AG04450 (cell line): ENCODE results near the gene TRIM33. TPM values are rescaled to one million over a fixed set of nuclear protein-coding genes. Genes with fewer than 3 reads are reported as not detected.
"Not testable (repeated sequence)": the region's sequence is repeated elsewhere in the genome, so short reads cannot be mapped to it uniquely, and the experiment has no call there.

Experiments
- CTCF ChIA-PET: fragments of 300-600, 350-600 bp; formaldehyde crosslinking; extraction: SDS; loops from one replicate; lab custom pipeline; 2022; ENCODE audit warnings: antibody characterized with exemption, inconsistent platforms; lab: Charles Lee
- POLR2A ChIA-PET: fragments of 350-600 bp; formaldehyde crosslinking; extraction: SDS; loops from one replicate; lab custom pipeline; 2021; ENCODE audit warnings: antibody characterized with exemption, inconsistent platforms; lab: Yijun Ruan, JAX
- DNase-seq: peaks from one replicate; pipeline ENCODE4 v3.0.0-alpha.2; 2011; ENCODE audit warnings: low read depth, low spot score
- H3K27ac ChIP-seq: one replicate; pipeline ENCODE4 v1.5.1; 2012; ENCODE audit warnings: low read depth, low read length, control low read depth
- H3K27me3 ChIP-seq: one replicate; pipeline ENCODE4 v1.6.0; 2012; ENCODE audit warnings: low read length; ENCODE audit not compliant: control insufficient read depth, insufficient read depth
- H3K4me3 ChIP-seq: 2 replicates; pipeline ENCODE4 v1.5.1; 2011; ENCODE audit warnings: mild to moderate bottlenecking, low read depth, low read length, control low read depth
- H3K9me3 ChIP-seq: 2 replicates; pipeline ENCODE4 v1.5.1; 2012; ENCODE audit warnings: low read length; ENCODE audit not compliant: control insufficient read depth, insufficient read depth
- polyA plus RNA-seq: library from polyadenylated mRNA; depleted of rRNA; stranded (reverse); fragments of >200 nt; gene quantifications from 2 replicates; pipeline ENCODE4 v1.2.3, GENCODE V29; 2011
- TF ChIP-seq, protein P1 (sequence below): IDR thresholded peaks from 2 replicates; pipeline ENCODE4 v1.5.1; 2011; ENCODE audit warnings: low read depth, low read length, control low read depth, inconsistent platforms

Gene TRIM33
- polyA plus RNA-seq, 1 experiment: 21.1 TPM

DNA sequence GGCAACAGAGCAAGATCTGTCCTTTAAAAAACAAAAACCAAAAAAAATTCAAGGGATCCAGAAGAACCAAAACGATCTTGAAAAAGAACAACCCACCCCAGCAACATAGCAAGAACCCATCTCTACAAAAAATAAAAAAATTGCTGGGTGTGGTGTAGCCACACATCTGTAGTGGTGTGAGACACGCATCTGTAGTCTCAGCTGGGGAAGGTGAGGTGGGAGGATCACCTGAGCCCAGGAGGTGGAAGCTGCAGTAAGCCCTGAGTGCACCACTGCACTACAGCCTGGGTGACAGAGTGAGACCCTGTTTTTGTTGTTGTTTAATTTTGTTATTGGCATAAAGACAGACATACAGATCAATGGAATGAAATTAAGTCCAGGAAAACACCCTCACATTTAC is 22.3 kb downstream of the TRIM33 start:
- H3K27ac ChIP-seq: no peak overlapping the region
- TF ChIP-seq, protein P1, sequence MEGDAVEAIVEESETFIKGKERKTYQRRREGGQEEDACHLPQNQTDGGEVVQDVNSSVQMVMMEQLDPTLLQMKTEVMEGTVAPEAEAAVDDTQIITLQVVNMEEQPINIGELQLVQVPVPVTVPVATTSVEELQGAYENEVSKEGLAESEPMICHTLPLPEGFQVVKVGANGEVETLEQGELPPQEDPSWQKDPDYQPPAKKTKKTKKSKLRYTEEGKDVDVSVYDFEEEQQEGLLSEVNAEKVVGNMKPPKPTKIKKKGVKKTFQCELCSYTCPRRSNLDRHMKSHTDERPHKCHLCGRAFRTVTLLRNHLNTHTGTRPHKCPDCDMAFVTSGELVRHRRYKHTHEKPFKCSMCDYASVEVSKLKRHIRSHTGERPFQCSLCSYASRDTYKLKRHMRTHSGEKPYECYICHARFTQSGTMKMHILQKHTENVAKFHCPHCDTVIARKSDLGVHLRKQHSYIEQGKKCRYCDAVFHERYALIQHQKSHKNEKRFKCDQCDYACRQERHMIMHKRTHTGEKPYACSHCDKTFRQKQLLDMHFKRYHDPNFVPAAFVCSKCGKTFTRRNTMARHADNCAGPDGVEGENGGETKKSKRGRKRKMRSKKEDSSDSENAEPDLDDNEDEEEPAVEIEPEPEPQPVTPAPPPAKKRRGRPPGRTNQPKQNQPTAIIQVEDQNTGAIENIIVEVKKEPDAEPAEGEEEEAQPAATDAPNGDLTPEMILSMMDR: no peak
- POLR2A ChIA-PET: no interaction called here
- H3K4me3 ChIP-seq: no peak overlapping the region
- CTCF ChIA-PET: no interaction called here
- H3K9me3 ChIP-seq: no peaks in the 10 kb centered on the region
- H3K27me3 ChIP-seq: no peaks in the 10 kb centered on the region
- no peak for DNase-seq

DNA sequence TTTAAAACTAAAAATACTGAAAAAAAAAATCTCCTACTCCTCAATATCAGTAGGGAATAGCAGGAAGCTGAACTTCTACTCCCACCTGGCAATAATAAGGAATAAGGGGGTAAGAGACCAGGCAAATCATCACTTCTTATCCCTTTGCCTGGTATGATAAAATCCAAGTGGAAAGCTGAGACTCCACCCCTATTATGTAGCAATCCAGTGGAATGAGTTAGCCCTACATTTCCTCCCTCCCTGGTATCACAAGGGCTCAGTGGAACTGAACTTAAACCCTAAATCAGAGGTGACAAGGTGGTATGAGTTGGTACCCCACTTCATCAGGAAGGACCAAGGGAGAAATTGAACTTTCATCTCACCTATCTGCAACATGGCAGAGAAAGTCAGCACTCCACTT is 25.7 kb downstream of the TRIM33 start:
- no peaks in the 10 kb centered on the region for H3K9me3 ChIP-seq
- TF ChIP-seq, protein P1: no peak
- ChIA-PET CTCF (no interaction called here), POLR2A (no interaction called here)
- no peak overlapping the region for H3K27ac ChIP-seq
- H3K27me3 ChIP-seq: no peaks in the 10 kb centered on the region
- DNase-seq: no peak
- H3K4me3 ChIP-seq: no peak overlapping the region

DNA sequence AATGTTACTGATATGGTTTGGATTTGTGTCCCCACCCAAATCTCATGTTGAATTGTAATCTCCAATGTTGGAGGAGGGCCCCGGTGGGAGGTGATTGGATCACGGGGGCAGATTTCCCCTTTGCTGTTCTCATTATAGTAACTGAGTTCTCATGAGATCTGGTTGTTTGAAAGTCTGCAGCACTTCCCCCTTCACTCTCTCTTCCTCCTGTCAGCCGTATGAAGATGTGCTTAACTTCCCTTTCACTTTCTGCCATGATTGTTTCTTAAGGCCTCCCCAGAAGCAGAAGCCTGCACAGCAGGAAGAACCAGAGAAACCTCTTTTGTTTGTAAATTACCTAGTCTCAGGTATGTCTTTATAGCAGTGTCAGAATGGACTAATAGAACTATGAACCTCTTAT is 28.4 kb downstream of the TRIM33 start:
- POLR2A ChIA-PET: no interaction called here
- H3K9me3 ChIP-seq: no peaks in the 10 kb centered on the region; the same call in 1 of the 2 replicates
- DNase-seq: no peak
- no peak overlapping the region for H3K27ac ChIP-seq
- H3K27me3 ChIP-seq: no peaks in the 10 kb centered on the region
- CTCF ChIA-PET: no interaction called here
- H3K4me3 ChIP-seq: no peak overlapping the region
- TF ChIP-seq, protein P1: no peak

DNA sequence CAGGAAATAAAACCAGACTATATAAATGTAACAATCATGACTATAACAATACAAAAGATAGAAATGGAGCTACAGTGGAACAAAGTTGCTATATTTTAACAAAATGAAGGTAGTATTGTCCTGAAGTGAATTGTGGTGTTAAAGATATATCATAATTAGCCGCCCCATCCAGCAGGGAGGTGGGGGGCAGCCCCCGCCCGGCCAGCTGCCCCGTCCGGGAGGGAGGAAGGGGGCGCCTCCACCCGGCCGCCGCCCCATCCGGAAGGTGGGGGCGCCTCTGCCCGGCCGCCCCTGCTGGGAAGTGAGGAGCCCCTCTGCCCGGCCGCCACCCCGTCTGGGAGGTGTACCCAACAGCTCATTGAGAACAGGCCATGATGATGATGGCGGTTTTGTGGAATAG is 31.4 kb downstream of the TRIM33 start:
- H3K4me3 ChIP-seq, DNase-seq, H3K27me3 ChIP-seq, H3K27ac ChIP-seq, CTCF ChIA-PET, H3K9me3 ChIP-seq: not testable (repeated sequence)
- POLR2A ChIA-PET: interaction anchor here (1.0 kb wide), 1 partner anchor 28 kb away, joined by 3 read pairs; no protein-coding TSS in a partner anchor

DNA sequence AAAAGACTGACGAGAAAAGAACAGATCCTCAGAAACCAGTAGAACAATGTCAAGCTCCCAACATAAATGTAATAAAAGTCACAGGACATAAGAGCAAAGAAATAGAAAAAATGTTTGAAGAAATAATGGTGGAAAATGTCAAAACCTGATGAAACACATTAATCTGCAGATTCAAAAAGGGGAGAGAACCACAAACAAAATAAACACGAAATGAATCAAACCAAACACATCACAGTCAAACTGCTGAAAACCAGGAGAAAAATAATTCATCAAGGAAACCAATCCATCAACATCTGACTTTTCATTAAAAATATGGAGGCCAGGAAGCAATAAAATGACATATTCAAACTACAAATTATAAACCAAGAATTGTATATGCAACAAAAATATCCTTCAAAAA is 31.9 kb downstream of the TRIM33 start:
- ChIA-PET POLR2A (interaction anchor here (1.0 kb wide), 1 partner anchor 28 kb away, joined by 3 read pairs; no protein-coding TSS in a partner anchor), CTCF (no interaction called here)
- no peak for DNase-seq
- Histone ChIP-seq H3K9me3 (peaks cover 2% of the 10 kb centered on the region; the same call in 1 of the 2 replicates), H3K27ac (no peak overlapping the region), H3K27me3 (no peaks in the 10 kb centered on the region), H3K4me3 (no peak overlapping the region)
- TF ChIP-seq, protein P1: no peak

DNA sequence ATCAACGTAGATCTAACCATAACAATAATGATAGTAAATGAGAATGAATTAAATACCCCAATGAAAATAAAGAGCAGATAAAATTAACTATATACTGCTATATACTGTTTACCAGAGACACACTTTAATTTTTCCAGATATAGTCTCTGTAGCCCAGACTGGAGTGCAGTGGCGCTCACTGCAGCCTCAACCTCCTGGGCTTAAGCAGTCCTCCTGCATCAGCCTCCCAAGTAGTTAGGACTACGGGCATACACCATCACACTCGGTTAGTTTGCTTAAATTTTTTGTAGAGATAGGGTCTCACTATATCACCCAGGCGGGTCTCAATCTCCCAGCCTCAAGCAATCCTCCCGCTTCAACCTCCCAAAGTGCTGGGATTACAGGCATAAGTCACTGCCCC is 37.2 kb downstream of the TRIM33 start:
- Histone ChIP-seq H3K27me3 (no peaks in the 10 kb centered on the region), H3K4me3 (no peak overlapping the region), H3K27ac (no peak overlapping the region), H3K9me3 (peaks cover 5% of the 10 kb centered on the region)
- POLR2A ChIA-PET: no interaction called here
- no peak for DNase-seq
- CTCF ChIA-PET: no interaction called here
- TF ChIP-seq, protein P1: no peak
